HG03432 (cell line): ENCODE results near the gene C12orf60.

Experiments used
- ATAC-seq: cut with Tn5 transposase; IDR thresholded peaks from one replicate; pipeline ENCODE4 v1.9.1; 2021; ENCODE audit warnings: mild to moderate bottlenecking, moderate library complexity; ENCODE audit not compliant: unreplicated experiment

C12orf60 gene

DNA sequence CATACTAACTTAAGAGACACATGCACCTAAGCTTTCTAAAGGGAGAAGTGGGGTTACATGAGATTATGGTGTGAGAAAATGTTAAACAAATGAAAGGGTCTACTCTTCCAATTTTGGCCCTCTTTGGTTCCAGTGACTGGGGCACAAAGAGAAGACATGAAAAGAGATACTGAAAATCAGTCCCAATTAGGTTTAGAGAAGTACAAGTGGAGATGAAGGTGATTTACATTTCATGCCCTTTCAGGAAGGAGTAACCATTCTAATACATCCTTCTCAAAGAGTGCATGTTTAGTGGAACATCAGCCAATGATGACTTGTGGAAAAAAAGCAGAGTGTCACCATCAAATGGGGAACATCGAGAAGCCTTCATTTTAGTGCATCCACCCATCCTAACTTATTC is 67.8 kb downstream of the C12orf60 start:
- ATAC-seq: no peak

DNA sequence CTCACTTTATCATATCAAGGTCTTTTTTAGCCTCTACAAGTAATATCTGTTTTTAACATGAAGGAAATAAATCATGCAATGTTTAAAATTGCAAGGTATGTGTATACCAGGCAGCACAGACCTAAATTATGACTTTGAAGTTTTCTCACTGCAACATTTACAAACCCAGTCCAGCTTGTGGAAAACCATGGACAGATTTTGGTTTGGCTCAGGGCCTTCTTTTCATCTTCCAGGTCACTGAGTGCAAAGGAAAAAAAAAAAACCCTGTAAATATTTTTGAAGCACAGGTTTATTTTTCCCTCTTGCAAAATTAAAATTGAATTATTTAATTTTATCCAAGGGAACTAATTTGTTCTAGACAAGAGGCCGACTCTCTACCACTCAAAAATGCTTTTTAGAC is 68.4 kb downstream of the C12orf60 start:
- no peak for ATAC-seq

DNA sequence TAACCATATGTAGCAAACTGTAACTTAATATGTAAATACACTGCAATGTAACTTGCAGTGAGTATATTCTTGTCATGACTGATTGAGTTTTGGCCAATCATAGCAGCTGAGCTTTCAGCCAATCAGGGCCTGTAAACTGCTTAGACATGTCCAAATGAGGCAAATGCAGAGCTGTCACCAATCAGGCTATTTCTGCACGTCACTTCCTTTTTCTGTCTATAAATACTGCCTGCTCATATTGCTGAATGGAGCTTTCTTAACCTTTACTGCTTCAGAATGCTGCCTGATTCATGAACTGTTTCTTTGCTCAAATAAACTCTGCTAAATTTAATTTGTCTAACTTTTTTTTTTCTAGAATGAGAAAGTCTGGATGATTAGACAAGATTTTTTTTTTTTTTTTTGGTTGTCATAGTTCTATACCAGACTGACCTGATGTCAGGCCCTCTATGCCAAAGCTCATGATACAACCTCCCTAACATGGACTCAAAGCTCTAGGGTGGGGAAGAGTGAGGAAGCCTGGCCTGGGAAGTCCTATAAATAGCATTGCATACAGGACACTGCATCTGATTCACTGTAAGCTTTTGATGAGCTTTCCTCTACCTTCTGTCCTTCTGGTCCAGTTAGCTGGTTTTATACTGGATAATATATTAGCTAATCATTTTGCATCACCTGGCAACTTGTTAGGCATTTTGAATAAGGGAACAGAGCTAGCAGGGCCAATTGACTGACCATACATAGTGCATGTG is 70.1 kb downstream of the C12orf60 start:
- no peak for ATAC-seq
